HFF-Myc (cell line): ENCODE measurements around the gene NPC1L1.
A peak's percentile ranks its signal among the peaks of the same experiment; 100 is the strongest.

ENCODE experiments used
- DNase-seq: peaks from one replicate; pipeline ENCODE4 v3.0.0-alpha.2; 2011; ENCODE audit warnings: low read depth; ENCODE audit errors: extremely low read depth
- H3K4me3 ChIP-seq: replicated peaks from 2 replicates; pipeline ENCODE4 v1.5.1; 2011; ENCODE audit warnings: low read depth, mild to moderate bottlenecking, control low read depth, low read length
- CTCF ChIP-seq: IDR thresholded peaks from 2 replicates; pipeline ENCODE4 v1.5.1; 2012; ENCODE audit warnings: mild to moderate bottlenecking, low read depth, low read length, control low read depth; ENCODE audit errors: missing control alignments

Gene NPC1L1

GRCh38 chr7:44477938-44478337, 63.2 kb downstream of the NPC1L1 start:
- H3K4me3 ChIP-seq, result no peak overlapping the region
- DNase-seq, result no peak
- no peak for TF ChIP-seq CTCF

GRCh38 chr7:44477063-44477830, 63.9 kb downstream of the NPC1L1 start:
- no peak overlapping the region for H3K4me3 ChIP-seq
- TF ChIP-seq CTCF, result peak; percentile 89
- peak; percentile 49 for DNase-seq

- no peak overlapping the region for H3K4me3 ChIP-seq
- no peak for TF ChIP-seq CTCF
- no peak for DNase-seq
Measured at GRCh38 chr7:44476313-44476712, 64.8 kb downstream of the NPC1L1 start.

- no peak for DNase-seq
- TF ChIP-seq CTCF, result no peak
- H3K4me3 ChIP-seq, result no peak overlapping the region
Measured at GRCh38 chr7:44473295-44473694, 67.8 kb downstream of the NPC1L1 start.

- H3K4me3 ChIP-seq, result no peak overlapping the region
- no peak for TF ChIP-seq CTCF
- no peak for DNase-seq
Measured at GRCh38 chr7:44472843-44473242, 68.3 kb downstream of the NPC1L1 start.

GRCh38 chr7:44471850-44472249, 69.3 kb downstream of the NPC1L1 start:
- H3K4me3 ChIP-seq, result no peak overlapping the region
- DNase-seq, result no peak
- TF ChIP-seq CTCF, result no peak

- no peak for DNase-seq
- no peak overlapping the region for H3K4me3 ChIP-seq
- no peak for TF ChIP-seq CTCF
Measured at GRCh38 chr7:44471436-44471835, 69.7 kb downstream of the NPC1L1 start.
